Measurements from ENCODE around the gene SP1.

GRCh38 chr12:53423597-53423996, 43.6 kb downstream of the SP1 start, which contains the start of gene AMHR2:
- TF ChIP-seq CTCF (conservative IDR thresholded peaks at IDR 0.05; ENCODE audit: low read depth, low read length) = no peak
- TF ChIP-seq EZH2 (IDR thresholded peaks at IDR 0.05; ENCODE audit: borderline replicate concordance, low read depth, low read length, poor library complexity, severe bottlenecking) = no peak

Measured in A673 (cell line).